ENCODE results near the gene CDKN1C. TPM values are rescaled to one million over a fixed set of nuclear protein-coding genes. Genes with fewer than 3 reads are reported as not detected.
A peak's percentile ranks its signal among the peaks of the same experiment; 100 is the strongest.

Gene CDKN1C
- total RNA-seq, 4 donors from 2014 or later, result 87.0 to 201 (median 121) TPM

DNA sequence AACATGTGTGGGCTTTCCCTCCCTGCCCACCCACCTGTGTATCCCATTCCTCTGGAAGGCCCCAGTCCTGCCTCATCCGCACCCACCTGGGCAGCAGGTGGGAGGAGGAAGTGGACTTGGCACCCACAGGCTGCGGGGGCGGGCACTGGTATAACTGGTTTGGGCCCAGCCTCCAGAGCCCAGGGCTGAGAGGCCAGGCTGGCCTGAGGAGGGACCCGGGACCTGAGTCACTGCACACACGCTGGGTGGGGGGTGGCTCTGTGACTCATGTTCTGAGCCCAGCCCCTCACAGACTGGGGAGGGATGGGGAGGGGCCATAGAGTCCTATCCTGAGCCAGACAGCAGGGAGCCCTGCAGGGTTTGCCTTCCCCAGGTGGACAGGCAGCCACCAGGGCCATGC lies 26.9 kb upstream of the CDKN1C start:
- Histone ChIP-seq H3K36me3 (peaks cover 0 to 8% of the 10 kb centered on the region in 2 donors), H3K9me3 (no peaks in the 10 kb centered on the region), H3K27ac (no peak overlapping the region), H3K4me3 (no peak overlapping the region), H3K27me3 (peaks cover 26% of the 10 kb centered on the region), H3K4me1 (peaks cover 0 to 15% (median 7%) of the 10 kb centered on the region in 3 donors)
- WGBS, 2 donors (ENCODE audit: low coverage in 1 of 2), result no CpG with 5 or more reads among the region's 5 CpGs
- TF ChIP-seq, protein P1, sequence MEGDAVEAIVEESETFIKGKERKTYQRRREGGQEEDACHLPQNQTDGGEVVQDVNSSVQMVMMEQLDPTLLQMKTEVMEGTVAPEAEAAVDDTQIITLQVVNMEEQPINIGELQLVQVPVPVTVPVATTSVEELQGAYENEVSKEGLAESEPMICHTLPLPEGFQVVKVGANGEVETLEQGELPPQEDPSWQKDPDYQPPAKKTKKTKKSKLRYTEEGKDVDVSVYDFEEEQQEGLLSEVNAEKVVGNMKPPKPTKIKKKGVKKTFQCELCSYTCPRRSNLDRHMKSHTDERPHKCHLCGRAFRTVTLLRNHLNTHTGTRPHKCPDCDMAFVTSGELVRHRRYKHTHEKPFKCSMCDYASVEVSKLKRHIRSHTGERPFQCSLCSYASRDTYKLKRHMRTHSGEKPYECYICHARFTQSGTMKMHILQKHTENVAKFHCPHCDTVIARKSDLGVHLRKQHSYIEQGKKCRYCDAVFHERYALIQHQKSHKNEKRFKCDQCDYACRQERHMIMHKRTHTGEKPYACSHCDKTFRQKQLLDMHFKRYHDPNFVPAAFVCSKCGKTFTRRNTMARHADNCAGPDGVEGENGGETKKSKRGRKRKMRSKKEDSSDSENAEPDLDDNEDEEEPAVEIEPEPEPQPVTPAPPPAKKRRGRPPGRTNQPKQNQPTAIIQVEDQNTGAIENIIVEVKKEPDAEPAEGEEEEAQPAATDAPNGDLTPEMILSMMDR (IDR thresholded peaks at IDR 0.05), result no peak
- TF ChIP-seq POLR2A (IDR thresholded peaks at IDR 0.05) (no peak), EP300 (IDR thresholded peaks at IDR 0.05) (no peak), POLR2AphosphoS5 (IDR thresholded peaks at IDR 0.05) (no peak)
- ATAC-seq, result peak; percentile 18

DNA sequence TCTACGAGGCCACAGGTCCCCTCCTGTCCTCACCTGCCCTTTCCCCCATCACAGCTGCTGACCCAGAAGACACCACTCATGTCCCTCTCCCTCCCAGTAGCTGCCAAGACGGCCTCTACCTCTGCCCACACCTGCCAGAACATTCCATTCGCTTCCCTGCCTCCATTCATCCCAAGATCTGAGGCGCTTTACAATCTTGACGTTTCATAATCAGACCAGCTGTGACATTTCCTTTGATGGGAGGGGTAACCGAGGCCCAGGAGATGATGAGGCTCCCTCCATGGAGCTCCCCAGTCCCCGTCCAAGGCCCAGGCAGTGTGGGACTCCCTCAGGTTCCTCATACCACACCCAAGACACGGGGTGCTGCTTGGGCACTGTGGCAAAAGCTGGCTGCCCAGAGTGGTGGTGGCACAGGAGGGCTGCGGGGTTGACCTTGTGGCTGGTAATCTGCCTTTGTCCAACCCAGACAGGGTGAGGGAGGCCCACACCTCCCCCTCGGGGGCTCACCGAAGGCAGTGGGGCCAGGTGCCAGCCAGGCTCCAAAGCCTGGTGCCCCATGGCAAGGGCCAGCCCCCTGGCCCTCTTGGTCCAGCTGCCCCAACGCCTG lies 26.3 kb upstream of the CDKN1C start:
- Histone ChIP-seq H3K27ac (no peak overlapping the region), H3K27me3 (peaks cover 32% of the 10 kb centered on the region), H3K4me3 (no peak overlapping the region), H3K36me3 (peaks cover 0 to 13% of the 10 kb centered on the region in 2 donors), H3K4me1 (peaks cover 0 to 15% (median 7%) of the 10 kb centered on the region in 3 donors), H3K9me3 (peaks cover 0 to 5% (median 0%) of the 10 kb centered on the region in 3 donors)
- TF ChIP-seq POLR2AphosphoS5 (IDR thresholded peaks at IDR 0.05) (no peak), POLR2A (IDR thresholded peaks at IDR 0.05) (no peak), EP300 (IDR thresholded peaks at IDR 0.05) (no peak)
- TF ChIP-seq, protein P1 (IDR thresholded peaks at IDR 0.05), result no peak
- ATAC-seq, result no peak
- 85% methylated on average over 3 to 4 of the region's 12 CpGs for WGBS, 2 donors (ENCODE audit: low coverage in 1 of 2)

DNA sequence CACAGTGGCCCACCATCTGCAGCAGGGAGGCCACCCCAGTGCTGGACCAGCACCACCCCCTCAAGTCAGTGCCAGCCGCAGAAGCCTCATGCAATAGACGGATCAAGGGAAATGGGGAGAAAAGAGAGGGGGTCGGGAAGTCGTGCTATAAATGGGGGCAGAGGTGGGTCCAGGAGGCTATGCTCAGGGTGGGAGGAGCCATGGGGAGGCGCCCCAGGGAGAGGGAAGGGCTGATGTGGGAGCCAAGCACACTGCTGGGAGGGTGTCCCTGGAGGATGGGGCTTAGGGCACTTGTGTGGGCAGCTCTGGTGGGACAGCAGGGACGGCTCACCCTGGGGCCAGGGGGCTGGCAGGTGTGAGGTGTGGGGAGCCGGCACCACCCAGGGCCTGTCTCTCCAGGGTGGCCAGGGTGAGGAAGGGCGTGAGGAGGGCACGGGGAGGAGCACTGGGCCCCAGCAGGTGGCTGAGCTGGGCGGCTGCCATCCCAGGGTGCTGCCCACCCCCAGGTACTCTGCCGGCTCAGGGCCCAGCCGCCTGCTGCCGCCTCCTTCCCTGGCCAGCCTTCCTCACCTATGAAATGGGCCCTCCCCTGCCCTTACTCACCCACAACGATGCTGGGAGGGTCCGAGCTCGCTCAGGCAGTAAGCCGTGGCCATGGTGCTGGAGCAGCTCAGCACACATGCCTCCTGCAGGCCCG lies 25.7 kb upstream of the CDKN1C start:
- H3K36me3 ChIP-seq, result peaks cover 0 to 14% of the 10 kb centered on the region in 2 donors
- 87 to 100% methylated on average over 2 to 9 of the region's 18 CpGs for WGBS, 2 donors (ENCODE audit: low coverage in 1 of 2)
- H3K9me3 ChIP-seq, result peaks cover 0 to 6% (median 0%) of the 10 kb centered on the region in 3 donors
- ATAC-seq, result no peak
- no peak overlapping the region for H3K4me3 ChIP-seq
- peaks cover 0 to 15% (median 7%) of the 10 kb centered on the region in 3 donors for H3K4me1 ChIP-seq
- peaks cover 34% of the 10 kb centered on the region for H3K27me3 ChIP-seq
- no peak overlapping the region for H3K27ac ChIP-seq
- no peak for TF ChIP-seq EP300 (IDR thresholded peaks at IDR 0.05)
- TF ChIP-seq, protein P1 (IDR thresholded peaks at IDR 0.05), result no peak
- no peak for TF ChIP-seq POLR2AphosphoS5 (IDR thresholded peaks at IDR 0.05)
- no peak for TF ChIP-seq POLR2A (IDR thresholded peaks at IDR 0.05)

DNA sequence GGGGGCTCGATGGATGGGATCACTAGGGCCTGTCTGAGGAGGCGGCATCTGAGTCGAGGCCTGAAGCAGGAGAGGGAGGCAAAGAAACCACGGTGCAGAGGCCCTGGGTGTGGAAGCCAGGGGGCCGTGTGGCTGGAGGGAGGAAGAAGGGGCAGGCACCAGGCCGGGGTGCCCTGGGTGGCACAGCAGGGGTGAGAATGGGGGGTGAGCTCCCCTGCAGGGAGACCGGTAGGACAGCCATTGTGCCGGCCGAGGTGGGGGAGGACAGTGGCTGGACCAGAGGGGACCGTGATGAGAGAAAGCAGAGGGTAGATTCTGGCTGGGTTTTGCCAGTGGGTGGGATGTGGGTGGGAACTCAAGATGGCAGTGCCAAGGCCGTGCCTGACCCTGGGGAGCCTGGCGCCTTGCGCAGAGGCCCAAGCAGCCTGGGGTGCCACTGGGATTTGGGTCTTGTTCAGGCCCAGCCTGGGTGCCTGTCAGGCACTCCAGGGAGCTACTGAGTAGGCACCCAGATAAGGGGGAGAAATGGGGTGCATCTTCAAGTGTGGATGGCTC lies 24.9 kb upstream of the CDKN1C start:
- peaks cover 0 to 6% (median 0%) of the 10 kb centered on the region in 3 donors for H3K9me3 ChIP-seq
- peaks cover 0 to 15% (median 7%) of the 10 kb centered on the region in 3 donors for H3K4me1 ChIP-seq
- TF ChIP-seq EP300 (IDR thresholded peaks at IDR 0.05) (no peak), POLR2AphosphoS5 (IDR thresholded peaks at IDR 0.05) (no peak), POLR2A (IDR thresholded peaks at IDR 0.05) (no peak)
- TF ChIP-seq, protein P1 (IDR thresholded peaks at IDR 0.05), result no peak
- no peak for ATAC-seq
- no peak overlapping the region for H3K27ac ChIP-seq
- 81 to 94% methylated on average over 5 to 9 of the region's 13 CpGs for WGBS, 2 donors (ENCODE audit: low coverage in 1 of 2)
- H3K4me3 ChIP-seq, result no peak overlapping the region
- H3K36me3 ChIP-seq, result peaks cover 0 to 18% of the 10 kb centered on the region in 2 donors
- peaks cover 34% of the 10 kb centered on the region for H3K27me3 ChIP-seq
